Activated CD4-positive, alpha-beta memory T cell treated with anti-CD3 and anti-CD28 coated beads for 36 hours (primary cell): Measurements from ENCODE around the gene ZNF844. TPM values are rescaled to one million over a fixed set of nuclear protein-coding genes. Genes with fewer than 3 reads are reported as not detected.

Source experiments
- CTCF ChIA-PET: fragments of 350-600 bp; sonication (Branson Sonifier 250); formaldehyde crosslinking; loops from one replicate; lab custom pipeline; 2021; ENCODE audit warnings: antibody characterized with exemption, inconsistent platforms; lab: Charles Lee
- POLR2A ChIA-PET: fragments of 350-600 bp; sonication (Branson Sonifier 250); formaldehyde crosslinking; loops from one replicate; lab custom pipeline; 2021; ENCODE audit warnings: antibody characterized with exemption; lab: Charles Lee
- DNase-seq: peaks from one replicate; pipeline ENCODE4 v3.0.0-alpha.2; 2020
- H3K27ac Mint-ChIP-seq: one replicate; pipeline ENCODE4 v1.8.0; 2021; ENCODE audit warnings: mixed read lengths
- H3K27me3 Mint-ChIP-seq: one replicate; pipeline ENCODE4 v1.8.0; 2021; ENCODE audit warnings: mixed read lengths
- H3K36me3 Mint-ChIP-seq: one replicate; pipeline ENCODE4 v1.8.0; 2021; ENCODE audit warnings: mixed read lengths
- H3K4me1 Mint-ChIP-seq: one replicate; pipeline ENCODE4 v1.8.0; 2021; ENCODE audit warnings: low read depth, mixed read lengths
- H3K4me3 Mint-ChIP-seq: one replicate; pipeline ENCODE4 v1.8.0; 2021; ENCODE audit warnings: mild to moderate bottlenecking, mixed read lengths
- H3K9me3 Mint-ChIP-seq: one replicate; pipeline ENCODE4 v1.8.0; 2021; ENCODE audit warnings: mixed read lengths
- intact Hi-C: fragments of 100-400 bp; cut with micrococcal nuclease; formaldehyde crosslinking; loops from one replicate; pipeline ENCODE4 v1.15.1; 2023
- total RNA-seq, 2 experiments: library from RNA; stranded (reverse); gene quantifications; one replicate each; pipeline ENCODE4 v1.2.3, GENCODE V29; 2021

The ZNF844 gene
- 1 to 10 TPM; 2.5 TPM for total RNA-seq

- ChIA-PET POLR2A (interaction anchor here (1.1 kb wide), 1 partner anchor 76 kb away, joined by 4 read pairs; the partner anchor contains the start of gene ZNF20), CTCF (interaction anchor here (1.2 to 2.2 kb wide), 3 partner anchors 26 to 142 kb away, joined by 3 to 9 read pairs (median 4); partner anchors contain the start of gene ZNF20)
- peaks cover 10% of the 10 kb centered on the region for H3K4me1 Mint-ChIP-seq
- peaks cover 7% of the 10 kb centered on the region for H3K36me3 Mint-ChIP-seq
- peaks cover 2% of the 10 kb centered on the region for H3K27me3 Mint-ChIP-seq
- intact Hi-C loops, result loop anchor here (1.0 to 5.0 kb wide), 4 partner anchors 48 to 607 kb away; partner anchors contain the start of gene ZNF20
- peak within 1 kb of the TSS; percentile 81 for H3K4me3 Mint-ChIP-seq
- H3K9me3 Mint-ChIP-seq, result peaks cover 8% of the 10 kb centered on the region
- H3K27ac Mint-ChIP-seq, result peak within 1 kb of the TSS; percentile 54
- peak; percentile 86 for DNase-seq
Observed at GRCh38 chr19:12064590-12065538, at the start of gene ZNF844. ZNF844 (plus strand) TSS chr19:12064731; CDS start chr19:12064874, 143 bp downstream.

DNA sequence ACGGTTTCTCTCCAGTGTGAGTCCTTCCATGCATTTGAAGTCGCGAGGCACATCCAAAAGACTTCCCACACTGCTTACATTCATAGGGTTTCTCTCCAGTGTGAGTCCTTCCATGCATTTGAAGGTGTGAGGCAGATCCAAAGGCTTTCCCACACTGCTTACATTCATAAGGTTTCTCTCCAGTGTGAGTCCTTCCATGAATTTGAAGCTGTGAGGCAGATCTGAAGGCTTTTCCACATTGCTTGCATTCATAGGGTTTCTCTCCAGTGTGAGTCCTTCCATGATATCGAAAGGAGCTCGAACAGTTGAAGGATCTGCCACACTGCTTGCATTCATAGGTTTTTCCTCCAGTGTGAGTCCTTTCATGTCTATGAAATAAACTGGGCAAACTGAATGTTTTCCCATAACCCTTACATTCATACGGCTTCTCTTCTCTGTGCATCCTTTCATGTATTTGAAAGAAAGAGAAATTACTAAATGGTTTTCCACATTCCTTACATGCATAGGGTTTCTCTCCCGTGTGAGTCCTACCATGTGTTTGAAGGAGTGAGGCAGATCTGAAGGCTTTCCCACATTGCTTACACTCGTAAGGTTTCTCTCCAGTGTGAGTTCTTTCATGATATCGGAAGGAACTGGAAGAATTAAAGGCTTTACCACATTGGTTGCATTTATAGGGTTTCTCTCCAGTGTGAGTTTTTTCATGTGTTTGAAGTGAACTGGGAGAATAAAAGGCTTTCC is 49.3 kb upstream of the ZNF844 start:
- ChIA-PET CTCF (no interaction called here), POLR2A (no interaction called here)
- Mint-ChIP-seq H3K4me3 (no peak overlapping the region), H3K27me3 (no peaks in the 10 kb centered on the region), H3K36me3 (peaks cover 75% of the 10 kb centered on the region), H3K9me3 (peaks cover 67% of the 10 kb centered on the region), H3K27ac (no peak overlapping the region), H3K4me1 (no peaks in the 10 kb centered on the region)
- DNase-seq, result no peak
- intact Hi-C loops, result no loop called here

DNA sequence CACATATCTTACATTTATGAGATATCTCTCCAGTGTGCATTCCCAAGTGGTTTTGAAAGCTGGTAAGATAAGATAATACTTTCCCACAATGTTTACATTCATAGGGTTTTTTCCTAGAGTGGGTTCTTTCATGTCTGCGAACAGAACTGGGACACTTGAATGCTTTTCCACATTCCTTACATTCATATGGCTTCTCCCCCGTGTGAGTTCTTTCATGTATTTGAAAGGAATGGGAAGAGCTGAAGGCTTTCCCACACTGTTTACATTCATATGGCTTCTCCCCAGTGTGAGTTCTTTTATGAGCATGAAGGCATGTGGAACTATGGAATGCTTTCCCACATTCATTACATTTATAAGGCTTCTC is 48.8 kb upstream of the ZNF844 start:
- Mint-ChIP-seq H3K36me3 (peaks cover 73% of the 10 kb centered on the region), H3K9me3 (peaks cover 66% of the 10 kb centered on the region), H3K4me3 (no peak overlapping the region), H3K4me1 (no peaks in the 10 kb centered on the region), H3K27me3 (no peaks in the 10 kb centered on the region), H3K27ac (no peak overlapping the region)
- ChIA-PET POLR2A (no interaction called here), CTCF (no interaction called here)
- DNase-seq, result no peak
- intact Hi-C loops, result no loop called here

- Mint-ChIP-seq H3K27me3 (peaks cover 8% of the 10 kb centered on the region), H3K4me3 (no peak overlapping the region), H3K9me3 (peaks cover 18% of the 10 kb centered on the region), H3K27ac (no peak overlapping the region), H3K4me1 (no peaks in the 10 kb centered on the region), H3K36me3 (peaks cover 16% of the 10 kb centered on the region)
- no peak for DNase-seq
- POLR2A ChIA-PET, result no interaction called here
- CTCF ChIA-PET, result interaction anchor here (1.6 kb wide), 1 partner anchor 154 kb away, joined by 4 read pairs; no protein-coding TSS in a partner anchor
- intact Hi-C loops, result no loop called here
Observed at GRCh38 chr19:12034198-12034597, 30.3 kb upstream of the ZNF844 start.

GRCh38 chr19:12034620-12035019 is 29.9 kb upstream of the ZNF844 start:
- Mint-ChIP-seq H3K36me3 (peaks cover 17% of the 10 kb centered on the region), H3K9me3 (peaks cover 18% of the 10 kb centered on the region), H3K27me3 (peaks cover 8% of the 10 kb centered on the region), H3K4me1 (no peaks in the 10 kb centered on the region), H3K27ac (no peak overlapping the region), H3K4me3 (no peak overlapping the region)
- intact Hi-C loops, result no loop called here
- CTCF ChIA-PET, result interaction anchor here (1.6 kb wide), 1 partner anchor 155 kb away, joined by 4 read pairs; no protein-coding TSS in a partner anchor
- POLR2A ChIA-PET, result no interaction called here
- DNase-seq, result no peak

DNA sequence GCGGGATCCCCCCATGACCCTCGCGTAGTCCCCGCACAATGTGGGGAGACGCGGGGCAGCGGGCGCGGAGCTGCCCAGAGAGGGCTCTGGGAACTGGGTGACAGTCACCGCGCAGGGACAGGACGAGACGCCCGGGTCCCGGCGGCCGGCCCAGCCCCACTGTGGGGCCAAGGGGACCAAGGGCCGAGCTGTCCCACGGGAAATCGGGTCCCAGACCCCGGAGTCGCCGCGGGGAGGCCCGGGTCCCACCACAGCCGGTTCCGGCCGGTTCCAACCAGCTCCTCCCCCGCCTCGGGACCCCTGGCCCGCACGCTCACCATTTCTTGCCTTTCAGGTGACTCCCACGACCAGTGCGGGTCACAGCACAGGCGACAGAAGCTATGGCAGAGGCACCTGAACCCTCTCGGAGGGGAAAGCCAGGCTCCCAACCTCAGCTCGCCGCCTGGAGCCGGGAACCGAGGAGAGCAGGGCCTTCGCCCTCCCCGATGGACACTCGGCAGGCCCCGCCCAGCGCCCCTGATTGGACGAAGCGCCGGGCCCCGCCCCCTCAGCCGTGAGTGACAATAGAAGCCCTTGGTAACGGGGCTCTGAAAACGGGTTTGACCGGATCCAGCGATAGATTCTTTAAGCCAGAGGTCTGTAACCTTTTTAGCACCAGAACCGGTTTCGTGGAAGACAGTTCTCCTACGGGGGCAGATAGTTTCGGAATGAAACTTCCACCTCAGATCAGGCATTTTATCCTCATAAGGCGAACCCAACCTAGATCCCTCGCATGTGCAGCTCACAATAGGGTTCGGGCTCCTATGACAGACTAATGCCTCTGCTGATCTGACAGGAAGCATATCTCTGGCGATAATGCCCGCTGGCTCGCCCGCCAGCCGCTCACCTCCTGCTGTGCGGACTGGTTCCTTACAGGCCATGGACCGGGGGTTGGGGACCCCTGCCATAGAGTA is 29.0 kb upstream of the ZNF844 start, which contains the start of gene ZNF433:
Gene ZNF433, minus strand, starts transcription at position 460 of the 953 bp plus-strand sequence. Its CDS starts 140 bp downstream, at position 320.
- H3K27me3 Mint-ChIP-seq, result peaks cover 8% of the 10 kb centered on the region
- peaks cover 18% of the 10 kb centered on the region for H3K9me3 Mint-ChIP-seq
- peak; percentile 73 for DNase-seq
- H3K27ac Mint-ChIP-seq, result no peak within 1 kb of the TSS
- H3K36me3 Mint-ChIP-seq, result peaks cover 16% of the 10 kb centered on the region
- H3K4me1 Mint-ChIP-seq, result no peaks in the 10 kb centered on the region
- ChIA-PET POLR2A (no interaction called here), CTCF (interaction anchor here (0.6 to 1.6 kb wide), 2 partner anchors 9 to 155 kb away, joined by 3 to 4 read pairs; no protein-coding TSS in a partner anchor)
- intact Hi-C loops, result no loop called here
- peak within 1 kb of the TSS; percentile 71 for H3K4me3 Mint-ChIP-seq

GRCh38 chr19:12042893-12043292 is 21.6 kb upstream of the ZNF844 start:
- intact Hi-C loops, result no loop called here
- CTCF ChIA-PET, result interaction anchor here (1.7 kb wide), 1 partner anchor 17 kb away, joined by 6 read pairs; no protein-coding TSS in a partner anchor
- H3K27me3 Mint-ChIP-seq, result no peaks in the 10 kb centered on the region
- H3K36me3 Mint-ChIP-seq, result peaks cover 39% of the 10 kb centered on the region
- H3K4me1 Mint-ChIP-seq, result no peaks in the 10 kb centered on the region
- H3K4me3 Mint-ChIP-seq, result no peak overlapping the region
- no peak overlapping the region for H3K27ac Mint-ChIP-seq
- POLR2A ChIA-PET, result no interaction called here
- no peak for DNase-seq
- H3K9me3 Mint-ChIP-seq, result peaks cover 50% of the 10 kb centered on the region

GRCh38 chr19:12043752-12044422 is 20.6 kb upstream of the ZNF844 start:
- Mint-ChIP-seq H3K4me1 (no peaks in the 10 kb centered on the region), H3K4me3 (no peak overlapping the region), H3K27ac (no peak overlapping the region), H3K36me3 (peaks cover 40% of the 10 kb centered on the region), H3K9me3 (peaks cover 49% of the 10 kb centered on the region), H3K27me3 (no peaks in the 10 kb centered on the region)
- intact Hi-C loops, result no loop called here
- ChIA-PET POLR2A (no interaction called here), CTCF (no interaction called here)
- no peak for DNase-seq

- no peak overlapping the region for H3K4me3 Mint-ChIP-seq
- peaks cover 5% of the 10 kb centered on the region for H3K4me1 Mint-ChIP-seq
- H3K27me3 Mint-ChIP-seq, result peaks cover 5% of the 10 kb centered on the region
- ChIA-PET POLR2A (no interaction called here), CTCF (interaction anchor here (0.8 kb wide), 1 partner anchor 165 kb away, joined by 4 read pairs; no protein-coding TSS in a partner anchor)
- H3K36me3 Mint-ChIP-seq, result peaks cover 36% of the 10 kb centered on the region
- DNase-seq, result no peak
- no peak overlapping the region for H3K27ac Mint-ChIP-seq
- H3K9me3 Mint-ChIP-seq, result peaks cover 38% of the 10 kb centered on the region
- intact Hi-C loops, result no loop called here
Observed at GRCh38 chr19:12047868-12048267, 16.7 kb upstream of the ZNF844 start.

- H3K9me3 Mint-ChIP-seq, result peaks cover 3% of the 10 kb centered on the region
- DNase-seq, result no peak
- peaks cover 15% of the 10 kb centered on the region for H3K27me3 Mint-ChIP-seq
- peaks cover 9% of the 10 kb centered on the region for H3K4me1 Mint-ChIP-seq
- ChIA-PET POLR2A (interaction anchor here (0.7 to 1.3 kb wide), 2 partner anchors 64 to 70 kb away, joined by 3 to 4 read pairs; no protein-coding TSS in a partner anchor), CTCF (interaction anchor here (0.8 to 2.3 kb wide), 9 partner anchors 39 to 255 kb away, joined by 3 to 16 read pairs (median 3); partner anchors contain the start of genes ZNF20 and ZNF763)
- no peak overlapping the region for H3K27ac Mint-ChIP-seq
- intact Hi-C loops, result loop anchor here (2.0 kb wide), 2 partner anchors 51 to 127 kb away; partner anchors contain the start of gene ZNF700
- H3K4me3 Mint-ChIP-seq, result peak overlapping the region; percentile 58
- peaks cover 10% of the 10 kb centered on the region for H3K36me3 Mint-ChIP-seq
Observed at GRCh38 chr19:12052091-12052496, 12.4 kb upstream of the ZNF844 start.
